GM18505 (cell line): ENCODE data around the gene TOMM70.
A peak's percentile ranks its signal among the peaks of the same experiment; 100 is the strongest.
"Not testable (repeated sequence)": the region's sequence is repeated elsewhere in the genome, so short reads cannot be mapped to it uniquely, and the experiment has no call there.

Source experiments
- ATAC-seq: cut with Tn5 transposase; IDR thresholded peaks from one replicate; pipeline ENCODE4 v1.9.1; 2021; ENCODE audit not compliant: unreplicated experiment
- POLR2A ChIP-seq: IDR thresholded peaks from 4 replicates; pipeline ENCODE4 v1.6.1; 2011; ENCODE audit warnings: borderline replicate concordance; ENCODE audit not compliant: insufficient read depth, insufficient read length; ENCODE audit errors: extremely low read depth

Gene TOMM70

GRCh38 chr3:100400780-100401673 is at the start of gene TOMM70, which contains the start of gene LNP1:
Gene TOMM70, minus strand, starts transcription at chr3:100401089. Its CDS starts 140 bp downstream, at chr3:100400949.
Gene LNP1, plus strand, starts transcription at chr3:100401539. Its CDS starts 28,191 bp downstream, at chr3:100429730.
- peak; percentile 85 for ATAC-seq
- TF ChIP-seq POLR2A = peak; percentile 94

DNA sequence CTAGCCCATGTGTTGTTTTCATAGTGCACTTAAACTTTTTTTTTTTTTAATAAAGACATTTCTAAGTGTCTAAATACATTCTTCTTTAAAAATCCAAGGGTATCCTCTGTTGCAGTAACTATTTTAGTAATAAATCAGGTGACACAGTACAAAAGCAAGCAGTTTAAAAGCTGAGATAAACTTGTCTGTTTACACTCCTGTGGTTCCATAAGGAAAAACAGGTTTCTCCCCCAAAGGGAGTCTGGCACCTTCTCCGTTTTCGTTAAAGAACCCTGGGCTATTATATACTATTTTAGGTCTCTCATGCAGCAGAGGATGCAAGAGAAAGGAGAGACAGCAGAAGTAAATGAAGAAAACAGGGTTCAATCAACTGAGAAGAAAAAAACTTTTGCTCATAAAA is 48.3 kb upstream of the TOMM70 start:
- no peak for ATAC-seq
- no peak for TF ChIP-seq POLR2A

DNA sequence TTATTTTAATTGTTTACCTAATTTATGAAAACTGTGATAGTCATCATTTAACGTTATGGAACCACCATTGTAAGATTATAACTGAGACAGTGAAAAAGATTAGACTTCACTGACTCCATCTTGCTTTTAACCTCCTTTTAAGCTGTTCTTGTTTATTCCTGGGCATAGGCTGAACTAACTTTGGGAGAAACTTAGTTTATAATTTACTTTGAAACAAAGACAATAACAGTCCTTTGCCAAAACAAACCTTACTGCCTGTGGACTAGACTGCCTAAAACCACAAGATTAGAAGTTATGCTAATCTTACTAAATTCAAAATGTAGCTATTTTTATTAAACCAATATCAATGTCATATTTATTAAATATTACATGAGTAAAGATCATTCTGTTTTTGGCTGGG is 47.2 kb upstream of the TOMM70 start:
- no peak for TF ChIP-seq POLR2A
- ATAC-seq = no peak

DNA sequence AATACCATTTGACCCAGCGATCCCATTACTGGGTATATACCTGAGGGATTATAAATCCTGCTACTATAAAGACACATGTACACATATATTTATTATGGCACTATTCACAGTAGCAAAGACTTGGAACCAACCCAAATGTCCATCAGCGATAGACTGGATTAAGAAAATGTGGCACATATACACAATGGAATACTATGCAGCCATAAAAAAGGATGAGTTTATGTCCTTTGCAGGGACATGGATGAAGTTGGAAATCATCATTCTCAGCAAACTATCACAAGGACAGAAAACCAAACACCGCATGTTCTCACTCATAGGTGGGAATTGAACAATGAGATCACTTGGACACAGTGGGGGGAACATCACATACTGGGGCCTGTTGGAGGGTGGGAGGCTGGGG is 46.2 kb upstream of the TOMM70 start:
- not testable (repeated sequence) for ATAC-seq

DNA sequence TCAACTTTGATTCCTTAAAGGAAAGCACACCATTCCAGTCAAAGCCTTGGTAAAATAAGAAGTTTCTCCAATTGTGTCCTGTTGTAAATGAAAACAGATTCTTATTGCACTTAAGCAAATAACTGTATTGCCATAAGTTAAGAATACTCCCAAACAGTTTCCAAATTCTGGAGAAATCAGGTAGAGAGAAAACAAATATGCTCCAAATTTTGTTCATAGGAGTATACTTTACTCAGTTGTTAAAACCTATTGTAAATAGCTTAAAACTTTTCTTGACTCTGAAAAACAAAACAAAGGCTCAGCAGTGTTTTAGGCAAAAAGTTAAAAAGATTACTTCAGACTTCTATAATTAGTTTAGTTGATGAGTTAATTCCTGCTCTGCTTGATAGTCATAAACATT is 42.8 kb upstream of the TOMM70 start:
- no peak for TF ChIP-seq POLR2A
- ATAC-seq = no peak

- no peak for TF ChIP-seq POLR2A
Observed at GRCh38 chr3:100440895-100441294, 40.0 kb upstream of the TOMM70 start.

GRCh38 chr3:100438623-100438974 is 37.7 kb upstream of the TOMM70 start:
- no peak for TF ChIP-seq POLR2A
- no peak for ATAC-seq

More at GRCh38 chr3:100440895-100441294, 40.0 kb upstream of the TOMM70 start:
- no peak for ATAC-seq

DNA sequence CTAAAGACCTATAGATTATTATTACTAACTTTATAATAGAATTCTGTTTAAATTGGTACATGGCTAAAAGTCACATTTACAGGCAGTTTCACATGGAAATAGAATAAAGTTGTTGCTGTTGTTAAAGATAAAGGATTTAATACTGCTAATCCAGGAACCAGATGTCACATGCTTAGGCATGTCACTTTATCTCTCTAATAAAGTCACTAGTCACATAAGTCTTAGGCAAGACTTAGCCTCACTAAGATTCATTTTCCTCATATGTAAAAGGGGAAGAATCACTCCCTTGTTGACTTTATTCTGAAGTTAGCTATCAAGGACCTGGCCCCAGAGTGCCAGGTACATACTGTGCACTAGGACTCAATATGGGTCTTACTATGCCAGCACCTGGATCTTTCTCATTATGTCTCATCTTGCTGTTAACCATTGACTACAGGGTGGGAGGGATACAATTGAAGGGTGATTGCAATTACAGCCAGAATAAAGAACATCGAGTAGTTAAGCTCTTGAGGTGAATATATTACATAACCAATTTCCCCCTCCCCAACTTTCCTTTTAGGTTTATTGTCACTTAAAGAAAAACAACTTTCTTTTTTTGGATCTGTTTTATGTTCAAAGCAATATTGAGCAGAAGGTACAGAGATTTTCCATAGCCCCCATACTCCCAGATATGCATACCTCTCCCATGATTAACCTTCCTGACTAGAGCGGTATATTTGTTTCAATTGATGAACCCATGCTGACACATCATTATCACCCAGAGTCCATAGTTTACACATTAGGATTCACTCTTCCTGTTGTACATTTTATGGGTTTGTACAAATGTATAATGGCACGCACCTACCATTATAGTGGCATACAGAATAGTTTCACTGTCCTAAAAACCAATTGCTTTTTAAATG is 37.1 kb upstream of the TOMM70 start:
- ATAC-seq = no peak
- TF ChIP-seq POLR2A = no peak

DNA sequence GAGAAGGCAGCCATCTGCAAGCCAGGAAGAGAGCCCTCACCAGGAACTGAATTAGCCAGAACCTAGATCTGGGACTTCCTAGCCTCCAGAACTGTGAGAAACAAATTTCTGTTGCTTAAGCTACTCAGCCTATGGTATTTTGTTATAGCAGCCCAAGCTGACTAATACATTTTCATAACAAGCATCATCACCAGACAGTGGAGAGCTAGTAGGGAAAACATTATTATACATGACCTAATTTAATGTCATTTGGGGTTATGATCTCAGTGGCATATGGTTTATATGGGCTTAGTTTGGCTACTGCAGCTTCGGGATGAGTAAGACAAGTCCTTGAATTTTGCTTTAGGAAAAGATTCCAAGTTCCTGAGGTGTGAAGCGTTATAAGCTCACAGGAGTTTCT is 36.1 kb upstream of the TOMM70 start:
- no peak for ATAC-seq
- no peak for TF ChIP-seq POLR2A

- no peak for ATAC-seq
- no peak for TF ChIP-seq POLR2A
Observed at GRCh38 chr3:100429187-100429716, 28.4 kb upstream of the TOMM70 start.

- no peak for ATAC-seq
- no peak for TF ChIP-seq POLR2A
Observed at GRCh38 chr3:100427699-100428098, 26.8 kb upstream of the TOMM70 start.

GRCh38 chr3:100426067-100426682 is 25.3 kb upstream of the TOMM70 start:
- no peak for ATAC-seq
- no peak for TF ChIP-seq POLR2A

DNA sequence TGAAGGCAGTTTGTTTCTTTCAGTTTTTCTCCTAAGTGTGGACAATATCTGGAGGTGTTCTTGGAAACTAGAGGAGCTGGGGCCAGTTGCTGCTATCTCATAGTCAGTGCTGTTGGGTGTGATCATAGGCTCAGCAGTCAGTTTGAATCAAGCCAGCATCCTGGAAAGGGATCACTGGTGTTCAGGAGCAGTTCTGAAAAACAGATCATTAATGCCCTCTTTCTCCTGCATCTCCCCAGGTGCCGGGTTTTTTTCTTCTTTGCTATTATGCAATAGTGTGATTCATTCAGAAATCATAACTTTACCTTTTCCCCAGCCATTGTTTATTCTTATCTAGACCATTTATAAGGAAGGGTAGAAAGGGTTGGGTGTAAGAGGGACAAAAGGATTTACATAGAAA is 24.4 kb upstream of the TOMM70 start:
- ATAC-seq = no peak

More for the DNA sequence above, 24.4 kb upstream of the TOMM70 start:
- TF ChIP-seq POLR2A = no peak
